ENCODE measurements around the gene CC2D1A.
A peak's percentile ranks its signal among the peaks of the same experiment; 100 is the strongest.

The CC2D1A gene

DNA sequence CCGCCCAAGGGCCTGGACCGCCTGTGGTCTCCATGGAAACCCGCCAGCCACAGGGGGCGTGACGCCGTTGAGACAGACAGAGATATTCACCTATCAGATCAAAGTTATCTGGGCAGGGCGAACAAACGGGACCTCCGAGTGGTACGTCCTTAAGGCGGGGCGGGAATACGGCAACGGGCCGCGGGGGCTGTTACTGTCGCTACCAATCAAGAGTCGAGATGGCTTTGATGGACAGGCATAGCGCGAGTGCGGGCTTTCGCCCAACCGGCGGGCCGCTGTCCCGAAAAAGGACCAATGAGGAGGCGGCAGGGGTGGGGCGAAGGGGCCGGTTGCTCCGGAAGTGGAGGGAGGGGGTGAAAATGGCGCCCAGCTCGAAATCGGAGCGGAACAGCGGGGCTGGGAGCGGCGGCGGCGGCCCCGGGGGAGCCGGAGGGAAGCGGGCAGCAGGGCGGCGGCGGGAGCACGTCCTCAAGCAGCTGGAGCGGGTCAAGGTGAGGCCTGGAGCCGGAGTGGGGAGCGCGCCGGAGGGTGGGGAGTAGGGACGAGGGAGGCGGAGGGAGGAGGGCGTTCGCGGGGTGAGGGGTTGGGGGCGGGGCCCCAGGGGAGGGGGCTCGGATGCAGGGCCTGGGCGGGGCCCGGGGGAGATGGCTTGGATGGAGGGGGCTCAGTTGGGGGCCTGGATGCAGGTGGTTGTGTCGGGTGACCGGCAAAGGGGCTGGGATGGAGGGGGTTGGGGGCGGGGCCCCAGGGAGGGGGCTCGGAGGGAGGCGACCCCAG is 46.3 kb downstream of the CC2D1A start, which contains the start of gene DCAF15:
DCAF15 (plus strand) TSS at position 356 of the 777 bp plus-strand sequence; CDS start at position 360, 4 bp downstream.
- peak within 1 kb of the TSS; percentile 90 for H3K27ac Mint-ChIP-seq
- H3K36me3 Mint-ChIP-seq (ENCODE audit: low read depth): peaks cover 47% of the 10 kb centered on the region
- intact Hi-C loops (cut with micrococcal nuclease): loop anchor here (1.0 to 5.0 kb wide), 3 partner anchors 53 to 80 kb away; partner anchors contain the start of gene IL27RA
- no peaks in the 10 kb centered on the region for H3K9me3 Mint-ChIP-seq
- H3K4me1 Mint-ChIP-seq (ENCODE audit: low read depth): peaks cover 27% of the 10 kb centered on the region
- H3K4me3 Mint-ChIP-seq: peak within 1 kb of the TSS; percentile 94
- peaks cover 2% of the 10 kb centered on the region for H3K27me3 Mint-ChIP-seq

DNA sequence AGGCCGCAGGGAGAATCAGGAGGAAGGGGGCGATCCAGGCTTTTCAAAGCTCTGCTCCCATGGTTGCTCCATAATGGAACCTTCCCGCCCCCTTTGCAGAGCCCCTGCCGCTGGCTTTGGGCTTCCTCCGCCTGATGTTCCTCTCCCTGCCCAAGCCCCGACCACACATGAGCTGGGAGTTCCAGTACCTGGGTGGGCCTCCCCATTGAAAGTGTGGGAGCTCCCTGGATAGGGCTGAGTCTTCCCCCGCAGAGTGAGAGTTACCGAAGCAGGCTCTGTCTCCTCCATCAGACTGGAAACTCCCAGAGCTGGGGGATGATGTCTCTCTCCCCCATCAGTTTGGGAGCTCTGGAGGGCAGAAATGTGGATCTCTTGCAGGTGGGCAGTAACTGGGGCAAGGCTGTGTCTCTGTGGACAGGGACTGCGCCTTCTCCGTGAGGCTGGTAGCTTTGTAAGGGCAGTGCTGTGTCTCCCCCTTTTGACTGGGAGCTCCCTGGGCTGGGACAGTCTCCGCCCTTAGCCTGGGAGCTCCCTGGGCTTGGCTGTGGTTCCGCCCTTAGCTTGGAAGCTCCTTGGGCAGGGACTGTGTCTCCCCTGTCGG is 47.0 kb downstream of the CC2D1A start:
- no peaks in the 10 kb centered on the region for H3K9me3 Mint-ChIP-seq
- H3K27me3 Mint-ChIP-seq: peaks cover 2% of the 10 kb centered on the region
- intact Hi-C loops (cut with micrococcal nuclease): loop anchor here (1.0 to 5.0 kb wide), 3 partner anchors 52 to 79 kb away; partner anchors contain the start of gene IL27RA
- H3K4me1 Mint-ChIP-seq (ENCODE audit: low read depth): peaks cover 27% of the 10 kb centered on the region
- peaks cover 54% of the 10 kb centered on the region for H3K36me3 Mint-ChIP-seq (ENCODE audit: low read depth)
- H3K27ac Mint-ChIP-seq: peak overlapping the region; percentile 90
- peak overlapping the region; percentile 94 for H3K4me3 Mint-ChIP-seq

DNA sequence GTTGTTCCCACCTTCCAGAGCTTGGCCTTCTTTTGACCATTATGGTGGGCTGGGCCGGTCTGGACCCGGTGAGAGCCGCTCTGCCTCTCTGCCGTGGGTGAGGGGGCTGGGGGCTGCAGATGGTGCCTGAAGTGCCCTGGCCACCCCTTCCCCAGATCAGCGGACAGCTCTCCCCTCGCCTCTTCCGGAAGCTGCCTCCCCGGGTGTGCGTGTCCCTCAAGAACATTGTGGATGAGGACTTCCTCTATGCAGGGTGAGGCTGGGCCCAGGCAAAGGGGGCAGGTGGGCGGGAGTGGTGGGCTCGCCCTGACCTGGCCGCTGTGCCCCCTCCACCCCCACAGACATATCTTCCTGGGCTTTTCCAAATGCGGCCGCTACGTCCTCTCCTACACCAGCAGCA is 48.2 kb downstream of the CC2D1A start:
- H3K36me3 Mint-ChIP-seq (ENCODE audit: low read depth): peaks cover 66% of the 10 kb centered on the region

DNA sequence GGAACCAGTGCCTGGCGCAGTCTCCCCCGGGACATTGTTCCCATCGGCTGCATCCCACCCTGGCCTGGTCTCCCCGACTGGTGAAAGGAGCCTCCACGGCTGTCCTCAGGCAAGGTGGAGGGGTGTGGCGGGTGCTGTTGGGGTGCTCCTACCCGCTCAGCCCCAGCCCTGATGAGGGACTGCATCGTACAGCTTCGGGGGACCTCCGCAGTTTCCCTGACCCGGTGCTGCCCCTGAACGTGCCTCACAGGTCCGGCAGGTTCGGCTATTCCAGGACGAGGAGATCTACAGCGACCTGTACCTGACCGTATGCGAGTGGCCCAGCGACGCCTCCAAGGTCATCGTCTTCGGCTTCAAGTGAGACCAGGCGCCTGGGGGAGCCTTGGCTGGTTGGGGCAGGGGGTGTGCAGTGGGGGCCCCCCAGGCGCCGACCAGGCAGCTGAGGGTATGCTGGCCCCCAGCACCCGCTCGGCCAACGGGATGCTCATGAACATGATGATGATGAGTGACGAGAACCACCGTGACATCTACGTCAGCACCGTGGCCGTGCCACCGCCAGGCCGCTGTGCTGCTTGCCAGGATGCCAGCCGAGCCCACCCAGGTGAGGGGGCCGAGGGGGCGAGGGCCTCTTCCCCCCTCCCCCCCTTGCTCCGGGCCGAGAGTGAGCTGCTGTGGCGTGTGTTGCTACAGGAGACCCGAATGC is 49.8 kb downstream of the CC2D1A start:
- intact Hi-C loops (cut with micrococcal nuclease): no loop called here
- Mint-ChIP-seq H3K27me3 (no peaks in the 10 kb centered on the region), H3K27ac (no peak overlapping the region), H3K9me3 (no peaks in the 10 kb centered on the region), H3K36me3 (ENCODE audit: low read depth) (peaks cover 82% of the 10 kb centered on the region), H3K4me3 (no peak overlapping the region), H3K4me1 (ENCODE audit: low read depth) (peaks cover 27% of the 10 kb centered on the region)

More for the DNA sequence above, 48.2 kb downstream of the CC2D1A start:
- intact Hi-C loops (cut with micrococcal nuclease): loop anchor here (5.0 kb wide), 1 partner anchor 78 kb away; the partner anchor contains the start of gene IL27RA
- Mint-ChIP-seq H3K27ac (peak overlapping the region; percentile 90), H3K9me3 (no peaks in the 10 kb centered on the region), H3K4me3 (no peak overlapping the region), H3K4me1 (ENCODE audit: low read depth) (peaks cover 27% of the 10 kb centered on the region), H3K27me3 (no peaks in the 10 kb centered on the region)

DNA sequence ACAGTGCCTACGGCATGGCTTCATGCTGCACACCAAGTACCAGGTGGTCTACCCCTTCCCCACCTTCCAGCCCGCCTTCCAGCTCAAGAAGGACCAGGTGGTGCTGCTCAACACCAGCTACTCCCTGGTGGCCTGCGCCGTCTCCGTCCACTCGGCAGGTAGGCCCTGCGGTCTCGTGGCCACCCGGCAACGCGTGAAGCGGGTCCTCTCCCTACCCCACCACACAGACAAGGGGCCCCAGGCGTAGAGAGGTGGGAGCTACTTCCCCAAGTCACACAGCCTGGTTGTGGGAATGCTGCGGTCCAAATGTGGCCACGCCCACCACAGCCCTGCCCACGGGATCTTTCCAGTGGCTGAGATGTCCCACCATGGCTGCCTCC is 50.4 kb downstream of the CC2D1A start:
- intact Hi-C loops (cut with micrococcal nuclease): no loop called here
- no peak overlapping the region for H3K4me3 Mint-ChIP-seq
- H3K27me3 Mint-ChIP-seq: no peaks in the 10 kb centered on the region
- H3K36me3 Mint-ChIP-seq (ENCODE audit: low read depth): peaks cover 87% of the 10 kb centered on the region
- H3K4me1 Mint-ChIP-seq (ENCODE audit: low read depth): peaks cover 27% of the 10 kb centered on the region
- H3K27ac Mint-ChIP-seq: no peak overlapping the region
- H3K9me3 Mint-ChIP-seq: no peaks in the 10 kb centered on the region

DNA sequence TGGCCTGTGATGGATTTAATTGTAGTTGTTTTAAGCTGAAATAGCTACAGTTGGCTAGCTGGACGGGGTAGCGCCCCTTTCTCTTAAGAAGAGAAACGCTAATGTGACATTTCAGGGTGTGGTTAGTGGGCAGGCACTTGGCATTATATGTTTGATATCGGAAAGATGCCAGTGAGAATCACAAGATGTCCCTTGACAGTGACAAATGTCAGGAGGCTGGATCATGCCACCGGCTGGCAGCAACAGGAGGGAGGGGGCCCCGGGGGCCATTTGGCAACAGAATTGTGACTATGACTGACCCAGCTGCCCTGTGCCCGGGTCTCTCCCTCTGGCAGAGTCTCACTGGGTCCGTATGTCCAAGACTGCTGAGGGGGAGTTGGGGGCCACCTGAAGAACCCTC is 51.0 kb downstream of the CC2D1A start:
- no peak overlapping the region for H3K4me3 Mint-ChIP-seq
- H3K9me3 Mint-ChIP-seq: no peaks in the 10 kb centered on the region
- H3K36me3 Mint-ChIP-seq (ENCODE audit: low read depth): peaks cover 94% of the 10 kb centered on the region
- intact Hi-C loops (cut with micrococcal nuclease): no loop called here
- no peaks in the 10 kb centered on the region for H3K27me3 Mint-ChIP-seq
- H3K4me1 Mint-ChIP-seq (ENCODE audit: low read depth): peaks cover 23% of the 10 kb centered on the region
- no peak overlapping the region for H3K27ac Mint-ChIP-seq

DNA sequence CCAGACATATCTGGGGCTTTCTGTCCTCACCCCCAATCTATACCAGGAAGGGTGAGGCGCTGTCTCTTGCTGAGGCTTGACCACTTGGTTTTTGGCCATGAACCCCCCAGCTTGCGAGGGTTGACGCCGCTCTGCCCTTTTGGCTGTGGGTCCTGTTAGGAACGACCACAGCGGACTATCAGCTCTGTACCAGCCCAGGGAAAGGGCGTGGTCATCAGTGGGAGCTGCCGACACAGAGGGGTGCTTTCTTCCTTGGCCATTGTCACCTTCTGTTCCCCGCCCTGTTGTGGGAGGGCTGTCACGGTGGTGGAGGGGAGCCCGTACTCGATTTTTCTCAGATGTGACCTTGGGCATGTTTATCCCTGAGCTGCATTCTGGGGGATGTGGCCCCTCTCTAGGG is 52.0 kb downstream of the CC2D1A start:
- H3K4me3 Mint-ChIP-seq: no peak overlapping the region
- no peaks in the 10 kb centered on the region for H3K27me3 Mint-ChIP-seq
- no peaks in the 10 kb centered on the region for H3K9me3 Mint-ChIP-seq
- H3K27ac Mint-ChIP-seq: no peak overlapping the region
- H3K36me3 Mint-ChIP-seq (ENCODE audit: low read depth): peaks cover 100% of the 10 kb centered on the region
- intact Hi-C loops (cut with micrococcal nuclease): no loop called here
- H3K4me1 Mint-ChIP-seq (ENCODE audit: low read depth): peaks cover 20% of the 10 kb centered on the region

DNA sequence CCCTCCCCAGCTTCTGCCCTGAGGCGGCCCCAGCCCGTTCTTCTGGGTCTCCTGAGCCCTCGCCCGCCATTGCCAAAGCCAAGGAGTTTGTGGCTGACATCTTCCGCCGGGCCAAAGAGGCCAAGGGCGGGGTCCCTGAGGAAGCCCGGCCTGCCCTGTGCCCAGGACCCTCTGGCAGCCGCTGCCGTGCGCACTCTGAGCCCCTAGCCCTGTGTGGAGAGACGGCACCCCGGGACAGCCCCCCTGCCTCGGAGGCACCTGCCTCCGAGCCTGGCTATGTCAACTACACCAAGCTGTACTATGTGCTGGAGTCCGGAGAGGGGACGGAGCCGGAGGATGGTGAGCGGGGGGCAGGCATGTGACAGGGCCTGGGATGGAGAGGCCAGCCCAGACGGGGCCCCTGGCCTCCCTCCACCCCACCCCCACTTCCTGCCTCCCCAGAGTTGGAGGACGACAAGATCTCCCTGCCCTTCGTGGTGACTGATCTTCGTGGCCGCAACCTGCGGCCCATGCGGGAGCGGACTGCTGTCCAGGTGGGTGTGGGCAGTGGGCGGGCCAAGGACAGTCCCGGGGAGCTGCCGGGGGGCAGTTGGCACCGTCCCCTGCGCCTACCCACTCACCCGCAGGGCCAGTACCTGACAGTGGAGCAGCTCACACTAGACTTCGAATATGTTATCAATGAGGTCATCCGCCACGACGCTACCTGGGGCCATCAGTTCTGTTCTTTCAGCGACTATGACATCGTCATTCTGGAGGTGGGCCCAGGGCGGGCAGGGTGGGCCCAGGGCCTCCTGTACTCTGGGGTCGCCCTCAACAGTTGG is 53.4 kb downstream of the CC2D1A start:
- Mint-ChIP-seq H3K27ac (no peak overlapping the region), H3K9me3 (no peaks in the 10 kb centered on the region), H3K4me3 (no peak overlapping the region), H3K36me3 (ENCODE audit: low read depth) (peaks cover 100% of the 10 kb centered on the region), H3K27me3 (no peaks in the 10 kb centered on the region), H3K4me1 (ENCODE audit: low read depth) (peaks cover 7% of the 10 kb centered on the region)
- intact Hi-C loops (cut with micrococcal nuclease): no loop called here

DNA sequence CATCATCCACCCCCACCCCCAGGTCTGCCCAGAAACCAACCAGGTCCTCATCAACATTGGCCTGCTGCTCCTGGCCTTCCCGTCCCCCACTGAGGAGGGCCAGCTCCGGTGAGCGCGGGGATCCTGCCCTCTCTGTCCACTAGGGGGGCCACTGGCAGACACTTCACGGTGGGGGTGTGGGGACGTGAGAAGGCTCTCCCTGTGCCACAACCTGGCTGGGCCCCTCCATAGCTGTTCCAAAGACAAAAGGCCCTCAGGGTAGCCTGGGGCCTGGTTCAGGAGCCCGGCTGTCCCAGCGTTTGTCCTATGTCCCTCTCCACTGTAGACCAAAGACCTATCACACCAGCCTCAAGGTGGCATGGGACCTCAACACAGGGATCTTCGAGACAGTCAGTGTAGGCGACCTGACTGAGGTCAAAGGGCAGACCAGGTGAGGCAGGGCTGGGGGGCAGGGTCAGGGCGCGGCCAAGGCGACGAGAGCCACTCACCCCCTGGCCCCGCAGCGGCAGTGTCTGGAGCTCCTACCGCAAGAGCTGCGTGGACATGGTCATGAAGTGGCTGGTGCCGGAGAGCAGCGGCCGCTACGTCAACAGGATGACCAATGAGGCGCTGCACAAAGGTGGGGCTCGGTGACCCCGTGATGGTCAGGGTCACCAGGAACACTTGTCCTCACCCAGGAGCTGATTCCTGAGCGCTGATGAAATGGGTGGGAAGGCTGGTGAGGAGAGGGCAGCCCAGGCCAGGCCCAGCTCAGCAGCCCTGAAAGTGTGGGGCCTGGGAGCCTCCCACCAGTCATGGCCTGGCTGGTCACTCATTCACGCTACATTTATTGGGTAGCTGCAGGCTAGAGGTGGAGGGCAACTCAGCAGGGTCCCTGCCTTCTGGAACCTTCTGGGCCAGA is 54.2 kb downstream of the CC2D1A start:
- Mint-ChIP-seq H3K27me3 (no peaks in the 10 kb centered on the region), H3K4me3 (no peak overlapping the region), H3K9me3 (no peaks in the 10 kb centered on the region), H3K27ac (peak overlapping the region; percentile 20), H3K4me1 (ENCODE audit: low read depth) (peaks cover 5% of the 10 kb centered on the region), H3K36me3 (ENCODE audit: low read depth) (peaks cover 100% of the 10 kb centered on the region)
- intact Hi-C loops (cut with micrococcal nuclease): no loop called here

DNA sequence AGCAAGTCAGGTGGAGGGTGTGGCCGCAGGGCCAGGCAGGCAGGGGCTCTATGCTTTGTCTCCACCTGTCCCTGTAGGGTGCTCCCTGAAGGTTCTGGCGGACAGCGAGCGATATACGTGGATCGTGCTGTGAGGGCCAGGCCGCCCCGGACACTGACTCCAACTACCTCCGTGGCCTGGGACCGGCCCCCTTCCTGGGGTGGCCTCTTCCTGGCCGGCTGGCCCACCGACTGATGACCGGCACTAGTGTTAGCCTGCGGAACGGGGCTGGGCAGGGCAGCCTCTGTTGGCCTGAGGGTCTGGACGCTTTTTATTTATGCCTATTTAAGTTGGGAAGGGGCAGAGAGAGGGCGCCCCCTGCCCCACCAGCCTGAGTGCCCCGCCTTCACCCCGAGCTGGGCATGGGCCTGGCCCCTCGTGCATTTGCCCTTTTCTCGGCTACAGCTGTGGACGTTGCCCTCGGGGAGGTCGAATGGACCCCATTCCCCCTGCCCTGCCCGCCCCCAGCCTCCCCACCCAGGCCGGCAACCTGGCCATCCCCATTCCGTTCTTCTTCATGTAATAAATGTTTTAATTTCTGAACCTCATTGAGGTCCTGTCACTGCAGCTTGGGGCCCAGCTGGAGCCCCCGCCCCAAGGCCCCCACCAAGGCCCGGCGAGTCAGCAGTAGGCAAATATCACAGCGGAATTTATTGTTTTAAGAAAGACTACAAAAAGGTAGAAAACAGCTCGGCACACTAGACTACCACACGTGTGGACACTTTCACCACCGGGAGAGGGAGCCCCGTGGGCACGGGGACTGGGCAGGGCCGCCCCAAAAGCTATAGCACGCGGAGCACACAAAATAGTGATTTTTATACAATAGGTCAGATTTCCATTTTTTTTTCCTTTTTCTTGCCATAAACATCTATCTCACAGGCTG is 55.1 kb downstream of the CC2D1A start:
- H3K4me1 Mint-ChIP-seq (ENCODE audit: low read depth): peaks cover 5% of the 10 kb centered on the region
- intact Hi-C loops (cut with micrococcal nuclease): no loop called here
- peak overlapping the region; percentile 20 for H3K27ac Mint-ChIP-seq
- H3K9me3 Mint-ChIP-seq: no peaks in the 10 kb centered on the region
- H3K36me3 Mint-ChIP-seq (ENCODE audit: low read depth): peaks cover 100% of the 10 kb centered on the region
- no peaks in the 10 kb centered on the region for H3K27me3 Mint-ChIP-seq
- H3K4me3 Mint-ChIP-seq: no peak overlapping the region

DNA sequence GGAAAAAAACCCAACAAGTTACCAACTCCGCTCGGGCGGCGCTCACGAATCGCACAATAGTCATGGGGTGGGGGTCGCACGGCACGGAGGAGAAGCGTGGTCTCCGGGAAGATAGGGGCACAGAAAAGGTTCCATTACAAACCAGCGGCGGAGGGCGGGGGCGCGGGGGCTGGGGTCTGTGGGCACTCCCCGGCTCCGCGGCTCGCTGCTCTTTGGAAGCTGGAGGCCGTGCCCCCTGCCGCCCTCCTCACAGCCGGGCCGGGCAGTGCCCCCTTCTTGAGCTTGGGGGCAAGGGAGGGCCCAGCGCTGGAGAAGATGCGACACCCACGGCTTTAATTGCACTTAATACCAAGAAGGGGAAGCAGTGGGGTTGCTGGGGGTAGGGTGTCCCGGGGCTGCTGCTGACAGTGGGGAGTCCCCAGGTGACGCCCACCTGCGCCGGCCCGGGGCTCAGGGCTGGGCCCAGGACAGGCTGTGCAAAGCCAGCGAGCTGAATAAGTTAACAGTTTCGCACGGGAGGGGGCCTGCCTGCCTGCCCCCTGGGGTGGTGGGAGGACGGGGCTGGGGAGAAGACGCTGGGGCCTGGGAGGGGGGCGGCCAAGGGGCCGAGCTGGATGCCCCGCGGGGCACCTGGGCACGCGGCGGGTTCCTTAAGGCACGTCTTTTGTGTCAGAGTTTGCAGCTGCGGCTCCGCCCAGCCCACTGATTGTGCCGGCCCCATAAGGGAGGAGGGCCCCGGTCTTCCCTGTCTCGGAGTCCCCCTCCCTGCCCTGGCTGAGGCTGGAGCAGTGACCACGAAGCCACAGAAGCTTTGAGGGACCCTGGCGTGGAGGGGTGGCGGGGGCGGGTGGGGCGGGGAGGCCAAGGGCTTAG is 56.1 kb downstream of the CC2D1A start:
- no peak overlapping the region for H3K4me3 Mint-ChIP-seq
- no peak overlapping the region for H3K27ac Mint-ChIP-seq
- peaks cover 2% of the 10 kb centered on the region for H3K4me1 Mint-ChIP-seq (ENCODE audit: low read depth)
- intact Hi-C loops (cut with micrococcal nuclease): no loop called here
- no peaks in the 10 kb centered on the region for H3K9me3 Mint-ChIP-seq
- H3K27me3 Mint-ChIP-seq: no peaks in the 10 kb centered on the region
- H3K36me3 Mint-ChIP-seq (ENCODE audit: low read depth): peaks cover 100% of the 10 kb centered on the region

Data from dendritic cell treated with granulocyte-macrophage colony-stimulating factor and Interleukin-4, amounts not matched to agents 40 ng/mL and 50 ng/mL, for 4 days (primary cell).